Adipocyte (in vitro differentiated cells): Measurements from ENCODE around the gene DAB1.

Experiments used
- DNase-seq: peaks from one replicate; pipeline ENCODE4 v3.0.0-alpha.2; 2015; ENCODE audit warnings: low read depth
- H3K27me3 ChIP-seq: replicated peaks from 2 replicates; pipeline ENCODE4 v1.7.0; 2013; ENCODE audit warnings: mild to moderate bottlenecking, low read length, moderate library complexity; ENCODE audit not compliant: control insufficient read depth, insufficient read depth
- H3K36me3 ChIP-seq: 2 replicates; pipeline ENCODE4 v1.7.0; 2013; ENCODE audit warnings: low read length, mild to moderate bottlenecking, moderate library complexity; ENCODE audit not compliant: control insufficient read depth, insufficient read depth, severe bottlenecking
- H3K4me1 ChIP-seq: 2 replicates; pipeline ENCODE4 v1.7.0; 2013; ENCODE audit warnings: mild to moderate bottlenecking, low read length, moderate library complexity; ENCODE audit not compliant: control insufficient read depth, insufficient read depth
- H3K4me3 ChIP-seq: 2 replicates; pipeline ENCODE4 v1.7.0; 2013; ENCODE audit warnings: mild to moderate bottlenecking, low read length, moderate library complexity
- H3K9ac ChIP-seq: 2 replicates; pipeline ENCODE4 v1.7.0; 2013; ENCODE audit warnings: mild to moderate bottlenecking, low read length, moderate library complexity
- H3K9me3 ChIP-seq: 2 replicates; pipeline ENCODE4 v1.7.0; 2013; ENCODE audit warnings: mild to moderate bottlenecking, low read length, moderate library complexity; ENCODE audit not compliant: control insufficient read depth

DAB1 gene

DNA sequence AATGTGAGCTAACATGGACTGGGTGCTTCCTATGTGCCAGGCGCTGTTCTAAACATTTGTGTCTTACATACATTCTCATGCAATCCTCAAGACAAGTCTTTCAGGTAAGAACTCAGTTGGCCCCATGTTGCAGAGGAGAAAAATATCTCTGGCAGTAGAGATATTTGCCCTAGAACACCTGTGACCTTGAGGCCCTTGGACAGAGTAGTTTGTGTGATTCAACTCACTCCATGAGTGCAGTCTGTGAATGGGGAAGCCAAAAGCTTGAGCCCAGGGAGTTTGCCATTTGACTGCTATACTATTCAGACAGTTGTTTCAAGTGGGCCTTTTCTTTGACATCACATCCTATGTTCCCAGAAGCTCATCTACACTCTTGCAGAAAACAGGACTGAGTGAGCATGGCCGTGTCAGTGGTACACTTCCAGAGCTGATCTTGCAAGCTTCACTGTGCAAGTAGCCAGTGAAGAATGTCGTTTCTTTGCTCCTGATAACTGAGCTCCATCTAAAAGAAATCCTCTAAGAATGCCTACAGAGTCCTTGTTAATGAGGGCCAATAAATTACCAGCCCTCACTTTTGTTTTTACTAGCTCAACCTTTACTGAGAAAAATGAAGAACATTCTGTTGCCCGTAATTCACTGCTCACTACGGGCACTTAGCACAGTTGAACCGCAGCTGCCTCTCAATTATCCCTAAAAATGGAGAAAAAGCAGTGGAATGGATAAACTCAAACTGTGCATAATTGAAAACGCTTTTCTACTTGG is 359.3 kb downstream of the DAB1 start:
- Histone ChIP-seq H3K9ac (no peak overlapping the region), H3K9me3 (no peaks in the 10 kb centered on the region), H3K4me3 (no peak overlapping the region), H3K36me3 (no peaks in the 10 kb centered on the region), H3K4me1 (no peaks in the 10 kb centered on the region), H3K27me3 (no peaks in the 10 kb centered on the region)
- DNase-seq, result no peak

DNA sequence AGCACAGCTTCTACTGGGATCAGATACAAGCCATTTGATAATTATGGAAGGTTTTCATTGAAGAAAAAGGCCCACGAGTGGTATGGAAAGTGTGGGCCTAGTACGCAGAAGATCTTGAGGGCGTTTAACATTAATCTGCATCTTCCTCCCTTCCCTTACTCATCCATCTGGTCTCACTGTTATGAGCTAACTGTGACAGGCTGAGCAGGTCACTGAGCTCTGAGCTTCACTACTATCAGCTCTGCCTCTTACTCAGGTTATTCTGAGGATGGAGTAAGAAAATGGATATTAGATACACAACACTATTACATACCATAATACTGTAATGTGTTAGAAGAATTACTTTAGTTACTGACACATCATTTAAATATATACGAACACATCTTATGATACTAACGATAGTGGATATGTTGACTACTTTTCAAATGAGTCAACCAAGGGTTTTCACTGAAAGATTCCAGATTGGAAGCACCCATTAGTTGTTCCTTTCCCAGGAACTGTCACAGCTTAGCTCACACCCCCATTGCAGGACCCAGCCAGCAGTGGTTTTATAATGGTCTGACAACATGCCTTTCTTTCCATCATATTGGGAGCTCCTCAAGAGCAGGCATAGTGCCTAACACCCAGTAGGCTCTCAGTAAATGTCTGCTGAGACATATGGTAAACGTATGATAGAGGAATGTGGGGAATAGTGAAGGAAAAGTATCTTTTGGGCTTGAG is 360.3 kb downstream of the DAB1 start:
- Histone ChIP-seq H3K27me3 (no peaks in the 10 kb centered on the region), H3K9ac (no peak overlapping the region), H3K4me3 (no peak overlapping the region), H3K4me1 (no peaks in the 10 kb centered on the region), H3K9me3 (no peaks in the 10 kb centered on the region), H3K36me3 (no peaks in the 10 kb centered on the region)
- DNase-seq, result no peak

DNA sequence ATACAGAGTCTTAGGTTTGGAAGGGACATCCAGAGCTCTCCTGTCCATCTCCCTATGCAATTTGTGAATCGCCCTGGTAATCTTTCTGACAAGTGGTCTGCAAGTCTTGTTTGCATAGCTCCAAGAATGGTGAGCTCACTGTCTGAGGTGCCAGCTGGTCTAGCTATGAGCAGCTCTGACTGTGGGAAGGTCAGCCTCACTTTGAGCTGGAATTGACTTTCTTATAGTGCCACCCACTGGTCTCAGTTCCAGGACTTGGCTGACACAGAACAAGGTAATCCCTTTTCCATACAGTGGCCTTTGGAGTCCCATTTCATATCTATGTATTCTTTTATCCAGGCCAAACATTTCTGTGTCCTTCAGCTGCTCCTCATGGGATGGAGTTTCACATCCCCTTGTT is 362.5 kb downstream of the DAB1 start:
- H3K4me1 ChIP-seq, result no peaks in the 10 kb centered on the region
- no peak overlapping the region for H3K9ac ChIP-seq
- no peaks in the 10 kb centered on the region for H3K36me3 ChIP-seq
- H3K9me3 ChIP-seq, result no peaks in the 10 kb centered on the region
- peak; percentile 8 for DNase-seq
- no peak overlapping the region for H3K4me3 ChIP-seq
- no peaks in the 10 kb centered on the region for H3K27me3 ChIP-seq

DNA sequence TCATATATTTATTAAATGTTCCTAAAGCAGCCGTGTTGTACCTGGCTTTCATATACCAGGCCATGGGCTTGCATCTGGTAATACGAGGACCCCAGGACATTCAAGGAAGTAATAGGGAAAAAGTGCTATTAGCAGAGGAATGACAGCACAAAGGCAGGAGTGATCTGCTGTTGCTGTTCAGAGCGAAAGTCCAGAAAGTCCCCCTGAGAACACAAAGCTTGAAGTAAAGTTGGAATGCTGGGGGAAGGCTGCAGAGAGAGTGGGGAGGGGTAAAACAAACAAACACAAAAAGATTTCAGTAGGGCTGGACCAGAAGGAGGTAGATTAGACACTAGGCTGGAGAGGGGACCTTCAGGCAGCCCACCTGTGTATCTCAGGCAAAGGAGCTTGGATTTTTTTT is 363.4 kb downstream of the DAB1 start:
- Histone ChIP-seq H3K9me3 (no peaks in the 10 kb centered on the region), H3K9ac (no peak overlapping the region), H3K4me1 (no peaks in the 10 kb centered on the region), H3K4me3 (no peak overlapping the region), H3K36me3 (no peaks in the 10 kb centered on the region), H3K27me3 (no peaks in the 10 kb centered on the region)
- DNase-seq, result no peak

DNA sequence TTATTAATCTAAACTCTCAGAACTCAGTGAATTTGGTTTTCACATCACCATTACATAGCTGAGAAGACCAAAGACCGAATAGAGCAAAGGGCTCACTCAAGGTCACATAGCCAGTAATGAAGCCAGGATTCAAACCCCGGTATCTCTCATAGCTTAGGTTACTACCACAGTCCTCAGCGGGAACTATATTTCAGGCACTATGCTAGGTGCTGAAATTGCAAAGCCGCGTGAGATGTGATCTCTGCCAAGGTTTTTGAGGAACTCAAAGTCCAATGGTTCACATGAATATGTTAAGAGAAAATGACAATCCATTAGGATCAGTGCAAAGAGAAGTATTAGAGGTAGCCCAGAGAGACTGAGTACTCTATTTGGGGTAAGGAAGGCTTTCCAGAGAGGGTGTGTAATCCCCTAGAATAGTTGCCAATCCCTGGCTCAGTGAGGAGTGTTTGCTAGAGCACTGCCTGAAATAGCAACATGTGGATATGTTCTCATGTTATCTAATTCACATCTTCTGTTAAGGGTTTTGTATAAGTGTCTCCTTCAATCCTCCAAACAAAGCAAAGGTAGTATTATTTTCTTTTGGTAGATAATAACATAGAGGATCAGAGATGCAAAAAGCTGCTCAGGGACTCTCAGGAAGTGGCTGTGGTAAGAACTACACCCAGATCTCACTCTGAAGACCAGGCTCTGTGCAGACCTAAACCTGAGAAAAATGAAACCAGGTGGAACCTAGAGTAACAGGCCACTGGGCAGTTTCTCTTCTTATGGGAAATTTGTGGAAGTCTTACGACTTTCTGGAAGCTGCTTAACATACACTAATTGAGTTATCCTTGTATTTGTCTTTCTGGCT is 365.0 kb downstream of the DAB1 start:
- Histone ChIP-seq H3K27me3 (no peaks in the 10 kb centered on the region), H3K4me3 (no peak overlapping the region), H3K9ac (no peak overlapping the region), H3K4me1 (no peaks in the 10 kb centered on the region), H3K36me3 (no peaks in the 10 kb centered on the region), H3K9me3 (no peaks in the 10 kb centered on the region)
- DNase-seq, result no peak

DNA sequence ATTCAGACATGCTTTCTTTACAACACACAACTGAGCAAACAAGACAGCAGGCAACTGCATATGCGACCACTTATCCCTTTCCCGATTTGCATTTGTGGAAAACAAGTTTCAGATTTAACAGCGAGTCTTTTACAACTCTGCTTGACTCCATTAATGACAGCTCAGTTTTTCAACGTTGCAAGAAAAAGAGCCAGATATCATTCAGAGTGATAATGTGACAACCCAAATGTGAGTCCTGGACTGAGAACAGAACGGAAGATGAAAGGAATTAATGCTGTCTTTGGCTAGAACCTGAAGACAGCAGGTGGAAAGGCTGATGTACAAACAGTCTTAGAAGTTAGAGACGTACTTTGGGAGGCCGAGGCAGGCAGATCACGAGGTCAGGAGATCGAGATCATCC is 375.0 kb downstream of the DAB1 start:
- Histone ChIP-seq H3K36me3 (no peaks in the 10 kb centered on the region), H3K27me3 (no peaks in the 10 kb centered on the region), H3K4me1 (no peaks in the 10 kb centered on the region), H3K9me3 (no peaks in the 10 kb centered on the region), H3K9ac (no peak overlapping the region), H3K4me3 (no peak overlapping the region)
- no peak for DNase-seq

DNA sequence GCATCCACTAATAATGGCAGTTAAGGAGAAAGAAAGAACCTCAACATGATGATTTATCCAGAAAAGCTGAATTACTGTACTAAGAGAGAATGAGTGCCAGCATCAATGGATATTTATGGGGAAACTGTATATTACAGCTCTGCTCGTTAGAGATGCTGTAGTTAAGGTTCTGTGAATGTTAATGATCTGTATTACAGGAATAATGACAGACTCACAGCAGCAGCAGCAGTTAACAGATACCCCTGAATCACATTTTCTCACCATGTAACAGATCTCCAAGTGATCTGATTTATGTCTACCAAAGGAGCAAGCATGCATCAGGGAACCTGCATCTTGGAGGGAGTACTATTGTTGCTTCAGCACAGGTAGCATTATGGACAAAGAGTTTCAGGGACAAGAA is 377.4 kb downstream of the DAB1 start:
- H3K36me3 ChIP-seq, result no peaks in the 10 kb centered on the region
- no peaks in the 10 kb centered on the region for H3K9me3 ChIP-seq
- no peak overlapping the region for H3K4me3 ChIP-seq
- no peaks in the 10 kb centered on the region for H3K4me1 ChIP-seq
- no peaks in the 10 kb centered on the region for H3K27me3 ChIP-seq
- H3K9ac ChIP-seq, result no peak overlapping the region
- no peak for DNase-seq

DNA sequence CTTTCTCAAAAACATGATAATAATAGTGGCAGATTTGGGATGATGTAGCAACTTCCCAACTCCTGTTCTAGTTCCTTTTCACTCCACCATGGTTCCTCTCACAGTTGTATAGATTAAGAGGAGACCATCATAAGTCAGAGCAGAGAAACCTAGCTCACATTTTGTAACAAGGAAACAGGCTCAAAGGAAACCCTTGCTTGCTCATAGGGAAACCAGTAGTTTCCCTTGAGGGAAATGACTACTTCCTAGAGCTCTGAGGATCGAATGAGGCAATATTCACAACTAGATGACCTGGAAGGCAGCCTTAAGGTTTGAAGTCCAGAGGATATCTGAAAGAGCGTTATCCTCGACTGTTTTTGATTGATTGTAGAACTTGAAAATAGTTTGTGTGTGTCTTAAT is 382.0 kb downstream of the DAB1 start:
- Histone ChIP-seq H3K9me3 (no peaks in the 10 kb centered on the region), H3K4me1 (no peaks in the 10 kb centered on the region)
- no peak for DNase-seq

DNA sequence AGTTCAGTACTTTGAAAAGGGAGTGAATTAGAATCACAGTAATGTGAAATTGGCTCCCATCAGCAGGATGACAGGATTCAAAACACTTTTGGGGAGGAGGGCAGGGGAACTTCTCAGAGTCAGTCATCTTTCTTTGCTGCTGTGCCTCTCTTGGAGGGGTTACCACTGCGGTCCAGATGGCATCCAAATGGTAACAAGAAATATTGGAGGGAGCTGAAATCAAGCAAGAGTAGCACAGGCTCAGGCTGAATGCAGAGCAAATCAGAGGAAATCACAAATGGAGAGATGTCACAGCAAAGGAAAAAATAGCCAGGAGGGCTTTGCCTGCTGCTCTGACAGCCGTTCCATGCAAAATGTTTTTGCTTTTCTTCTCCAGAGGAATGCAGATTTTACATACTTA is 383.0 kb downstream of the DAB1 start:
- Histone ChIP-seq H3K4me3 (no peak overlapping the region), H3K9ac (no peak overlapping the region), H3K4me1 (no peaks in the 10 kb centered on the region), H3K36me3 (no peaks in the 10 kb centered on the region), H3K27me3 (no peaks in the 10 kb centered on the region), H3K9me3 (no peaks in the 10 kb centered on the region)
- DNase-seq, result no peak

More for the DNA sequence above, 382.0 kb downstream of the DAB1 start:
- H3K4me3 ChIP-seq, result no peak overlapping the region
- no peak overlapping the region for H3K9ac ChIP-seq
- no peaks in the 10 kb centered on the region for H3K27me3 ChIP-seq
- H3K36me3 ChIP-seq, result no peaks in the 10 kb centered on the region

DNA sequence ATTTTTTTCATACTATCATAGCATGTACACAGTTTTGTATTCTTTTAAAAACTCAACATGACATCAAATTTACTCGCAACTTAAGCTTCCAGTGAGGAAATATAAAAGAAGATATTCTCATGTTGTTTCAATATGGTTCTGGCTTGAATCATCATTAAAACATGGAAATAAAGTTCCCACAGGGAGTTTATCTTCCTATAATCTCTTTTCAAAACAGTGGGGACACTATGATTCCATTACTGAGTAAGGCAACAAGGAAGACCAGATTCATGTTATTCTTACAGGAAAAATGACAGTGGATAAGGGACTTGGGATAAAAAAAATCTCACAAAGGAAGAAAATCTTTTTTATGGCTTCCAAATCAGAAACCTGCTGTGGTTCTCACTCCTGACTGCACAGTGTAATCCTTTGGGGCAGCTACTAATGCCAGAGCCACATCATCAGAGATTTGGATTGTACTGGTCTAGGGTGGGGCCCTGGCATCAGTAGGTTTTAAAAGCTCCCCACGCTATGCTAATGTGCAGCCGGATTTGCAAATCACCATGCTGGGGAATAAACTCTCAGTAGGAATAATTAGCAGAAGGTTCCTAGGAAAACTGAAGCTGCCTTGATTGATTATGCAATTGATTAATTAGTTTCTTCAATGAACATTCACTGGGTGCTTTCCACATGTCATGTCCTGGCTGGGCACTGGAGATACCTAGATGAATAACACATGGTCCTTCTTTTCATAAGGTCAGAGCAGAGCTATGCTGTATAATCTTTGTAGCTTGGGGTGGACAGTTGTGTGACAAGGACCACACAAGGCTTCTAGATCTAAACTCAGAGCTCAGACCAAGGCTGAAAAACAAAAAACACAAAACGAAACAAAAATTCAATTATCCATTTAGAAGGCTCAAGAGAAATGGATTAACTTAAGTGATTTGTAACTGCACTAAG is 386.9 kb downstream of the DAB1 start:
- Histone ChIP-seq H3K4me3 (no peak overlapping the region), H3K27me3 (no peaks in the 10 kb centered on the region), H3K9ac (no peak overlapping the region), H3K4me1 (no peaks in the 10 kb centered on the region), H3K36me3 (no peaks in the 10 kb centered on the region), H3K9me3 (no peaks in the 10 kb centered on the region)
- DNase-seq, result no peak
